ENCODE data around the gene CPSF3. TPM values are rescaled to one million over a fixed set of nuclear protein-coding genes. Genes with fewer than 3 reads are reported as not detected.

The CPSF3 gene
- total and polyA plus RNA-seq, 7 experiments from 2014 or later: 18.0 to 47.8 (median 22.2) TPM

- H3K4me1 Mint-ChIP-seq: peaks cover 0 to 12% (median 2%) of the 10 kb centered on the region in 7 donors
Measured at GRCh38 chr2:9410108-9410507, 13.3 kb upstream of the CPSF3 start.

GRCh38 chr2:9412781-9413180 is 10.7 kb upstream of the CPSF3 start:
- DNase-seq (no peak), ATAC-seq (no peak)
- H3K4me1 Mint-ChIP-seq: peaks cover 5 to 23% (median 10%) of the 10 kb centered on the region in 7 donors
- H3K4me3 Mint-ChIP-seq: no peak overlapping the region
- peaks cover 0 to 35% (median 3%) of the 10 kb centered on the region in 3 experiments for H3K36me3 ChIP-seq (ENCODE audit: control insufficient read depth in 2 of 3, insufficient read depth in 3 of 3, low read length in 3 of 3)
- no peaks in the 10 kb centered on the region for H3K9me3 Mint-ChIP-seq
- peaks cover 0 to 10% of the 10 kb centered on the region in 2 donors for H3K4me1 ChIP-seq (ENCODE audit: control insufficient read depth in 2 of 2, insufficient read depth in 2 of 2, low read length in 2 of 2)
- no peak overlapping the region for H3K4me3 ChIP-seq (ENCODE audit: low read length)
- H3K27ac Mint-ChIP-seq: peak overlapping the region in 3 of 9 donors; percentile 17 to 56 (median 26)
- no peaks in the 10 kb centered on the region for H3K27me3 ChIP-seq (ENCODE audit: control insufficient read depth in 2 of 2, insufficient read depth in 2 of 2, low read length in 2 of 2)
- peaks cover 0 to 41% (median 12%) of the 10 kb centered on the region in 5 donors for H3K36me3 Mint-ChIP-seq
- H3K27ac ChIP-seq (ENCODE audit: low read depth, low read length): no peak overlapping the region
- POLR2A ChIA-PET: no interaction called here
- CTCF ChIA-PET: no interaction called here
- H3K9me3 ChIP-seq (ENCODE audit: control insufficient read depth in 2 of 3, low read length in 3 of 3): no peaks in the 10 kb centered on the region
- intact Hi-C loops (cut with micrococcal nuclease): no loop called here
- H3K27me3 Mint-ChIP-seq: no peaks in the 10 kb centered on the region

More at GRCh38 chr2:9410108-9410507, 13.3 kb upstream of the CPSF3 start:
- ATAC-seq (no peak), DNase-seq (no peak)
- ChIA-PET CTCF (interaction anchor here (0.6 kb wide), 1 partner anchor 117 kb away, joined by 3 read pairs; no protein-coding TSS in a partner anchor), POLR2A (no interaction called here)
- Histone ChIP-seq H3K4me1 (ENCODE audit: control insufficient read depth in 2 of 2, insufficient read depth in 2 of 2, low read length in 2 of 2) (no peaks in the 10 kb centered on the region), H3K9me3 (ENCODE audit: control insufficient read depth in 2 of 3, low read length in 3 of 3) (no peaks in the 10 kb centered on the region), H3K27ac (ENCODE audit: low read depth, low read length) (no peak overlapping the region), H3K4me3 (ENCODE audit: low read length) (no peak overlapping the region), H3K27me3 (ENCODE audit: control insufficient read depth in 2 of 2, insufficient read depth in 2 of 2, low read length in 2 of 2) (no peaks in the 10 kb centered on the region), H3K36me3 (ENCODE audit: control insufficient read depth in 2 of 3, insufficient read depth in 3 of 3, low read length in 3 of 3) (peaks cover 0 to 41% (median 3%) of the 10 kb centered on the region in 3 experiments)
- intact Hi-C loops (cut with micrococcal nuclease): no loop called here
- H3K36me3 Mint-ChIP-seq: peaks cover 3 to 45% (median 14%) of the 10 kb centered on the region in 5 donors
- H3K9me3 Mint-ChIP-seq: no peaks in the 10 kb centered on the region
- no peak overlapping the region for H3K27ac Mint-ChIP-seq
- no peaks in the 10 kb centered on the region for H3K27me3 Mint-ChIP-seq
- H3K4me3 Mint-ChIP-seq: no peak overlapping the region

- DNase-seq: no peak
- no peaks in the 10 kb centered on the region for H3K9me3 ChIP-seq (ENCODE audit: control insufficient read depth in 2 of 3, low read length in 3 of 3)
- H3K27ac Mint-ChIP-seq: no peak overlapping the region
- ChIA-PET POLR2A (interaction anchor here (0.5 kb wide), 1 partner anchor 105 kb away, joined by 3 read pairs; no protein-coding TSS in a partner anchor), CTCF (no interaction called here)
- no peaks in the 10 kb centered on the region for H3K27me3 Mint-ChIP-seq
- H3K36me3 ChIP-seq (ENCODE audit: control insufficient read depth in 2 of 3, insufficient read depth in 3 of 3, low read length in 3 of 3): peaks cover 0 to 20% (median 3%) of the 10 kb centered on the region in 3 experiments
- peaks cover 0 to 15% of the 10 kb centered on the region in 2 donors for H3K4me1 ChIP-seq (ENCODE audit: control insufficient read depth in 2 of 2, insufficient read depth in 2 of 2, low read length in 2 of 2)
- no peak overlapping the region for H3K4me3 ChIP-seq (ENCODE audit: low read length)
- no peaks in the 10 kb centered on the region for H3K27me3 ChIP-seq (ENCODE audit: control insufficient read depth in 2 of 2, insufficient read depth in 2 of 2, low read length in 2 of 2)
- no peak overlapping the region for H3K4me3 Mint-ChIP-seq
- no peak for ATAC-seq
- H3K36me3 Mint-ChIP-seq: peaks cover 0 to 37% (median 11%) of the 10 kb centered on the region in 5 donors
- no peaks in the 10 kb centered on the region for H3K9me3 Mint-ChIP-seq
- intact Hi-C loops (cut with micrococcal nuclease): no loop called here
- peaks cover 16 to 43% (median 30%) of the 10 kb centered on the region in 7 donors for H3K4me1 Mint-ChIP-seq
- no peak overlapping the region for H3K27ac ChIP-seq (ENCODE audit: low read depth, low read length)
Measured at GRCh38 chr2:9415516-9416169, 7.8 kb upstream of the CPSF3 start.

GRCh38 chr2:9416267-9416961 is 7.0 kb upstream of the CPSF3 start:
- ChIA-PET POLR2A (no interaction called here), CTCF (no interaction called here)
- H3K4me1 Mint-ChIP-seq: peaks cover 16 to 45% (median 32%) of the 10 kb centered on the region in 7 donors
- no peak overlapping the region for H3K4me3 Mint-ChIP-seq
- ATAC-seq: no peak
- Histone ChIP-seq H3K4me1 (ENCODE audit: control insufficient read depth in 2 of 2, insufficient read depth in 2 of 2, low read length in 2 of 2) (peaks cover 0 to 15% of the 10 kb centered on the region in 2 donors), H3K4me3 (ENCODE audit: low read length) (no peak overlapping the region), H3K27ac (ENCODE audit: low read depth, low read length) (no peak overlapping the region), H3K27me3 (ENCODE audit: control insufficient read depth in 2 of 2, insufficient read depth in 2 of 2, low read length in 2 of 2) (no peaks in the 10 kb centered on the region), H3K9me3 (ENCODE audit: control insufficient read depth in 2 of 3, low read length in 3 of 3) (no peaks in the 10 kb centered on the region), H3K36me3 (ENCODE audit: control insufficient read depth in 2 of 3, insufficient read depth in 3 of 3, low read length in 3 of 3) (peaks cover 0 to 20% (median 3%) of the 10 kb centered on the region in 3 experiments)
- DNase-seq: no peak
- intact Hi-C loops (cut with micrococcal nuclease): no loop called here
- H3K27ac Mint-ChIP-seq: no peak overlapping the region
- H3K36me3 Mint-ChIP-seq: peaks cover 0 to 31% (median 6%) of the 10 kb centered on the region in 5 donors
- H3K9me3 Mint-ChIP-seq: no peaks in the 10 kb centered on the region
- no peaks in the 10 kb centered on the region for H3K27me3 Mint-ChIP-seq

GRCh38 chr2:9416962-9417316 is 6.5 kb upstream of the CPSF3 start:
- ChIA-PET POLR2A (no interaction called here), CTCF (no interaction called here)
- Mint-ChIP-seq H3K4me1 (peaks cover 20 to 50% (median 36%) of the 10 kb centered on the region in 7 donors), H3K36me3 (peaks cover 0 to 30% (median 6%) of the 10 kb centered on the region in 5 donors), H3K27ac (peak overlapping the region in 2 of 9 donors; percentile 63 to 78), H3K9me3 (no peaks in the 10 kb centered on the region), H3K27me3 (no peaks in the 10 kb centered on the region), H3K4me3 (no peak overlapping the region)
- Histone ChIP-seq H3K27ac (ENCODE audit: low read depth, low read length) (no peak overlapping the region), H3K36me3 (ENCODE audit: control insufficient read depth in 2 of 3, insufficient read depth in 3 of 3, low read length in 3 of 3) (peaks cover 0 to 19% (median 3%) of the 10 kb centered on the region in 3 experiments), H3K27me3 (ENCODE audit: control insufficient read depth in 2 of 2, insufficient read depth in 2 of 2, low read length in 2 of 2) (no peaks in the 10 kb centered on the region), H3K9me3 (ENCODE audit: control insufficient read depth in 2 of 3, low read length in 3 of 3) (no peaks in the 10 kb centered on the region), H3K4me1 (ENCODE audit: control insufficient read depth in 2 of 2, insufficient read depth in 2 of 2, low read length in 2 of 2) (peaks cover 5 to 21% of the 10 kb centered on the region in 2 donors), H3K4me3 (ENCODE audit: low read length) (no peak overlapping the region)
- ATAC-seq: no peak
- DNase-seq: no peak
- intact Hi-C loops (cut with micrococcal nuclease): no loop called here

GRCh38 chr2:9417725-9418124 is 5.7 kb upstream of the CPSF3 start:
- H3K27ac ChIP-seq (ENCODE audit: low read depth, low read length): no peak overlapping the region
- H3K4me3 ChIP-seq (ENCODE audit: low read length): no peak overlapping the region
- intact Hi-C loops (cut with micrococcal nuclease): no loop called here
- ChIA-PET CTCF (no interaction called here), POLR2A (no interaction called here)
- peaks cover 10 to 26% of the 10 kb centered on the region in 2 donors for H3K4me1 ChIP-seq (ENCODE audit: control insufficient read depth in 2 of 2, insufficient read depth in 2 of 2, low read length in 2 of 2)
- no peaks in the 10 kb centered on the region for H3K27me3 ChIP-seq (ENCODE audit: control insufficient read depth in 2 of 2, insufficient read depth in 2 of 2, low read length in 2 of 2)
- no peaks in the 10 kb centered on the region for H3K9me3 Mint-ChIP-seq
- peaks cover 26 to 57% (median 43%) of the 10 kb centered on the region in 7 donors for H3K4me1 Mint-ChIP-seq
- H3K9me3 ChIP-seq (ENCODE audit: control insufficient read depth in 2 of 3, low read length in 3 of 3): no peaks in the 10 kb centered on the region
- ATAC-seq (no peak), DNase-seq (no peak)
- no peaks in the 10 kb centered on the region for H3K27me3 Mint-ChIP-seq
- H3K27ac Mint-ChIP-seq: peak overlapping the region in 2 of 9 donors; percentile 5 to 69
- peaks cover 0 to 17% (median 0%) of the 10 kb centered on the region in 3 experiments for H3K36me3 ChIP-seq (ENCODE audit: control insufficient read depth in 2 of 3, insufficient read depth in 3 of 3, low read length in 3 of 3)
- H3K36me3 Mint-ChIP-seq: peaks cover 0 to 24% (median 6%) of the 10 kb centered on the region in 5 donors
- no peak overlapping the region for H3K4me3 Mint-ChIP-seq
